ES-I3 (cell line): ENCODE data around the gene SLBP.
"Not testable (repeated sequence)": the region's sequence is repeated elsewhere in the genome, so short reads cannot be mapped to it uniquely, and the experiment has no call there.

ENCODE experiments used
- H3K36me3 ChIP-seq: 2 replicates; pipeline ENCODE4 v1.6.1; 2013; ENCODE audit warnings: mild to moderate bottlenecking, low read length, control low read depth, moderate library complexity; ENCODE audit not compliant: insufficient read depth
- H3K4me1 ChIP-seq: 2 replicates; pipeline ENCODE4 v1.6.1; 2013; ENCODE audit warnings: mild to moderate bottlenecking, control low read depth, low read length; ENCODE audit not compliant: insufficient read depth
- H3K9ac ChIP-seq: 2 replicates; pipeline ENCODE4 v1.6.1; 2013; ENCODE audit warnings: low read depth, mild to moderate bottlenecking, low read length, moderate library complexity
- H3K9me3 ChIP-seq: 2 replicates; pipeline ENCODE4 v1.6.1; 2013; ENCODE audit warnings: mild to moderate bottlenecking, low read length, moderate library complexity; ENCODE audit not compliant: control insufficient read depth, insufficient read depth

Gene SLBP

GRCh38 chr4:1715002-1715758 is 3.1 kb upstream of the SLBP start:
- Histone ChIP-seq H3K9ac (no peak overlapping the region), H3K9me3 (no peaks in the 10 kb centered on the region), H3K36me3 (0 out of 2 replicates have a peak, but pooled peaks cover under 1% of the 10 kb centered on the region), H3K4me1 (peaks cover 4% of the 10 kb centered on the region; the same call in 1 of the 2 replicates)

GRCh38 chr4:1714303-1715001 is 2.3 kb upstream of the SLBP start:
- Histone ChIP-seq H3K36me3 (0 out of 2 replicates have a peak, but pooled peaks cover 2% of the 10 kb centered on the region), H3K9ac (no peak overlapping the region)

DNA sequence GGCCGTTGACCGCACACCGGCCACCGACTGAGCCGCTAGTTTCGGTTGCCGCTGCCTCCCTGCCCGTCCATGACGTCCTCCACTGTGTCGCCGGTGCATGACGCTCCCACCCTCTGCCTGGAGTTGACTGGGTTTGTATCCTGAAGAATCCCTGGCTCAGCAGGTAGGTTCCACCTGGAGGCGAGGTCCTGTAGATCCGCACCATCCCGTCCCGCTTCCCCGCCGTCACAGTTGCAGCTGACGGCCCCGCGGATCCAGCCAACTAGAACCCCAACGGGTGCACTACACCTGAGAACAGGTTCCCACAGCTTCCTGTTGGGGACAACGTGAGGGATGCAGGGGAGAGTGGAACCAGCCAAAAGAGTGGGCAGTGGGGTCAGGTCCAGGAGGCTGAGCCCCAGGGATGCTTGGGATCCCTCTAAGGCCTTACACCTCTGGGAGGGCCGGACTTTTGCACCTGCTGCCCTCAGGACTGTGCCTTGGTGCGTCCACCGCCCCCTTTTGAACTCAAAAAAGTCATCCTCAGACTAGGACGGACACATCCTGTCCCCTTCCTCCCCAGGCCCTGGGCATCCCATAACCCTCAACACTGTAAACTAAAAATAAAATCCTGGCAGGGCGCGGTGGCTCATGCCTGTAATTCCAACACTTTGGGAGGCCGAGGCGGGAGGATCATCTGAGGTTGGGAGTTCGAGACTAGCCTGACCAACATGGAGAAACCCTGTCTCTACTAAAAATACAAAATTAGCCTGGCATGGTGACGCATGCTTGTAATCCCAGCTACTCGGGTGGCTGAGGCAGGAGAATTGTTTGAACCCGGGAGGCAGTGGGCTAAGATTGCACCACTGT is 1.1 kb upstream of the SLBP start:
- Histone ChIP-seq H3K9ac (peak overlapping the region; percentile 89; the same call in 1 of the 2 replicates), H3K9me3 (no peaks in the 10 kb centered on the region), H3K4me1 (peaks cover 4% of the 10 kb centered on the region; the same call in 1 of the 2 replicates), H3K36me3 (0 out of 2 replicates have a peak, but pooled peaks cover 2% of the 10 kb centered on the region)

More at GRCh38 chr4:1714303-1715001, 2.3 kb upstream of the SLBP start:
- H3K9me3 ChIP-seq: no peaks in the 10 kb centered on the region
- peaks cover 4% of the 10 kb centered on the region; the same call in 1 of the 2 replicates for H3K4me1 ChIP-seq

DNA sequence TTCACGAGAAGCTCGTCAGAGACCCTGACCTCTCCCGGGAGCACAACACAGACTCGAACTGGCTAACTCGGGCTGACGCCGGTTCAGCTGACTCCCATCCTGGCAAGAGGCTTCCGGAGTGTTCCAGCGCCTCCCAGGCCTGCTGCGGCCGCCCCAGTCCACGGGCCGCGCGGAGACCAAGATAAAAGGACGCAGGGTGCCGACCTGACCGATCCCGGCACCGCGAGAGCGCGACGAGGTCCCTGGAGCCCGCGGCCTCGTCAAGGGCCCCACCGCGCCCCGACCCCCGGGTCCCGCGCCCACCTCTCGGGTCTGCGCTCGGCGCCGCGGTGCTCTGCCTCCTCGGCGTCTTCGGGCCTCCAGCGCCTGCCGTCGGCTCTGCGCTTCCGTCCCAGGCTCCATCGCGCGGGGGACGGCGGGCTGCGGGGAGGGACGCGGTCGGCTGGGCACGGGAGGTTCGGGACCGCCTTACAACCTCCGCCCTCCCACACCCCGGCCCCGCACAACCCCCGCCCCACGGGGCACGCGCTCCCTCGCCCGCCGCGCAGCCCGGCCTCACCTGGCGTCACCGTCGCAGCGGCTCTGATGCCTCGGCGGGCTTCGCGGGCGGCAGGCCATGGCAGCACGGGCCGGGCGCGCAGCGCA is 426 bp downstream of the SLBP start:
- H3K36me3 ChIP-seq: 0 out of 2 replicates have a peak, but pooled peaks cover 2% of the 10 kb centered on the region
- peaks cover 4% of the 10 kb centered on the region; the same call in 1 of the 2 replicates for H3K4me1 ChIP-seq

DNA sequence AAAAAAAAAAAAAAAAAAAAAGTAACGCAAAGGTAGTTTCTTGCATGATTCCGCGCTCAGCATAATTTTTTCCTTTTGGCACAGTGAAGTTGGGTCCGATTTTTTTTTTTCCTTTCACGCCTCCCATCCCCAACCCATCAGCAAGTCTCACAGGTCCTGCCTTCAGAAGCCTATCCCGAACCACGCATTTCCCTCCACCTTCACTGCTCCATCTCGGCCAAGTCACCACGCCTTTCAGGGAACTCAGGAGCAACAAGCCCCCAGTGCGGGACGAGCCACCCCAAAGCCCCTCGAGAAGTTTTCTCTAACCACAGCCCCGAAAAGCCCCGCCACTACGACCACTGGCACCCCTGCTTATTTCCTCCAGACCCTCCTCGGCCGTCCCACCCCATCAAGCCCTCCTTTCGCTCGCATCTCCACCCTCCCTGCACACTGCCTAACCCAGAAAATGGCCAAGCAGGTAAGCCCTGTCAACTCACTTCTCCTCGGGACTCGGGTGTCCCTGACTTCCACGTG is 1.0 kb downstream of the SLBP start:
- no peaks in the 10 kb centered on the region for H3K9me3 ChIP-seq
- H3K4me1 ChIP-seq: peaks cover 4% of the 10 kb centered on the region; the same call in 1 of the 2 replicates
- H3K36me3 ChIP-seq: 0 out of 2 replicates have a peak, but pooled peaks cover 2% of the 10 kb centered on the region
- H3K9ac ChIP-seq: peak overlapping the region; percentile 89

More for the DNA sequence above, 426 bp downstream of the SLBP start:
- Histone ChIP-seq H3K9me3 (no peaks in the 10 kb centered on the region), H3K9ac (peak overlapping the region; percentile 89)

GRCh38 chr4:1708581-1708980 is 3.5 kb downstream of the SLBP start:
- H3K9me3 ChIP-seq: no peaks in the 10 kb centered on the region
- no peaks in the 10 kb centered on the region for H3K4me1 ChIP-seq
- peaks cover 8% of the 10 kb centered on the region; the same call in 1 of the 2 replicates for H3K36me3 ChIP-seq
- H3K9ac ChIP-seq: no peak overlapping the region

DNA sequence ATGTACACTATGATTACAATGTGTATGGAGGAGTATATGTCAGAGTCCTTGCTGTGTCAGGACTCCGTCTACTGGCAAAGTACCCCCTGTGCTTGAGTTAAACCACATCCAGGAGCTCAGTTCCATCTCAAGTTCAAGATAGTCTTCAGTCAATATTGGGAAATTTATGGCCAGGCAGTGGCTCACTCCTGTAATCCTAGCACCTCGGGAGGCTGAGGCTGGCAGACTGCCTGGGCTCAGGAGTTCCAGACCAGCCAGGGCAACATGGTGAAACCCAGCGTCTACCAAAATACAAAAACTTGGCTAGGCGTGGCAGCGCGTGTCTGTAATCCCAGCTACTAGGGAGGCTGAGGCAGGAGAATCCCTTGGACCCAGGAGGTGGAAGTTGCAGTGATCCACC is 5.8 kb downstream of the SLBP start:
- H3K4me1 ChIP-seq: no peaks in the 10 kb centered on the region
- H3K36me3 ChIP-seq: peaks cover 13% of the 10 kb centered on the region; the same call in 1 of the 2 replicates
- no peaks in the 10 kb centered on the region for H3K9me3 ChIP-seq
- H3K9ac ChIP-seq: no peak overlapping the region

- Histone ChIP-seq H3K9me3 (no peaks in the 10 kb centered on the region), H3K9ac (no peak overlapping the region), H3K36me3 (peaks cover 16% of the 10 kb centered on the region; the same call in 1 of the 2 replicates), H3K4me1 (no peaks in the 10 kb centered on the region)
These were observed 6.4 kb downstream of the SLBP start for GRCh38 chr4:1705732-1706131.

- H3K9me3 ChIP-seq: no peaks in the 10 kb centered on the region
- peaks cover 17% of the 10 kb centered on the region; the same call in 1 of the 2 replicates for H3K36me3 ChIP-seq
- H3K4me1 ChIP-seq: no peaks in the 10 kb centered on the region
- no peak overlapping the region for H3K9ac ChIP-seq
These were observed 8.3 kb downstream of the SLBP start for GRCh38 chr4:1703867-1704266.

GRCh38 chr4:1701671-1702070 is 10.4 kb downstream of the SLBP start:
- peaks cover 17% of the 10 kb centered on the region; the same call in 1 of the 2 replicates for H3K36me3 ChIP-seq
- H3K9me3 ChIP-seq, H3K4me1 ChIP-seq, H3K9ac ChIP-seq: not testable (repeated sequence)

- Histone ChIP-seq H3K4me1 (no peaks in the 10 kb centered on the region), H3K9me3 (no peaks in the 10 kb centered on the region), H3K9ac (no peak overlapping the region), H3K36me3 (peaks cover 22% of the 10 kb centered on the region)
These were observed 16.2 kb downstream of the SLBP start for GRCh38 chr4:1695913-1696312.

GRCh38 chr4:1693131-1693896 is 18.8 kb downstream of the SLBP start:
- Histone ChIP-seq H3K36me3 (peaks cover 19% of the 10 kb centered on the region), H3K9me3 (no peaks in the 10 kb centered on the region), H3K9ac (no peak overlapping the region), H3K4me1 (no peaks in the 10 kb centered on the region)
